Measurements from ENCODE around the gene TXLNG.

Gene TXLNG

GRCh38 chrX:16842684-16843083 is 56.4 kb downstream of the TXLNG start:
- no peak overlapping the region for H3K4ac ChIP-seq (ENCODE audit: low read depth in 1 of 2, low read length in 2 of 2)
- H2BK5ac ChIP-seq (ENCODE audit: low read depth, low read length, poor library complexity, severe bottlenecking): no peak overlapping the region
- H4K91ac ChIP-seq (ENCODE audit: low read length): no peak overlapping the region
- no peak overlapping the region for H2AK5ac ChIP-seq (ENCODE audit: low read length, severe bottlenecking)
- H3K18ac ChIP-seq (ENCODE audit: low read depth in 1 of 2, low read length in 2 of 2): no peak overlapping the region
- no peaks in the 10 kb centered on the region for H3K9me3 ChIP-seq (ENCODE audit: control insufficient read depth, low read length)
- peaks cover 9% of the 10 kb centered on the region for H3K4me1 ChIP-seq (ENCODE audit: control insufficient read depth, insufficient read depth, low read depth, low read length)
- H4K8ac ChIP-seq (ENCODE audit: low read length): no peak overlapping the region
- H3K27me3 ChIP-seq (ENCODE audit: control insufficient read depth in 1 of 2, insufficient read depth in 1 of 2, low read length in 2 of 2): no peaks in the 10 kb centered on the region
- no peak for DNase-seq
- no peak overlapping the region for H3K4me2 ChIP-seq (ENCODE audit: low read length, poor library complexity, severe bottlenecking)
- H3K79me1 ChIP-seq (replicated peaks; ENCODE audit: low read length, poor library complexity, severe bottlenecking): peaks cover 3% of the 10 kb centered on the region
- H3K36me3 ChIP-seq (ENCODE audit: control insufficient read depth in 1 of 2, insufficient read depth in 2 of 2, low read depth in 1 of 2, low read length in 2 of 2): peaks cover 5 to 90% of the 10 kb centered on the region in 2 experiments
- no peak overlapping the region for H2AFZ ChIP-seq (ENCODE audit: low read depth, low read length)
- no peak overlapping the region for H3K4me3 ChIP-seq (ENCODE audit: insufficient read depth in 1 of 2, low read depth in 1 of 2, low read length in 2 of 2)
- no peak overlapping the region for H3K14ac ChIP-seq (ENCODE audit: low read length in 2 of 2)
- H3K27ac ChIP-seq (ENCODE audit: low read length, poor library complexity, severe bottlenecking): no peak overlapping the region
- H2BK15ac ChIP-seq (ENCODE audit: low read depth, poor library complexity, severe bottlenecking): no peak overlapping the region
- H2BK12ac ChIP-seq (ENCODE audit: low read length in 2 of 2): no peak overlapping the region
- H2BK120ac ChIP-seq (ENCODE audit: low read depth, low read length): no peak overlapping the region
- no peak overlapping the region for H3K23ac ChIP-seq (ENCODE audit: low read length in 2 of 2)
- 100% methylated on average over 1 of the region's 3 CpGs for WGBS
- peak overlapping the region; percentile 37 for H3K9ac ChIP-seq (ENCODE audit: low read length)

GRCh38 chrX:16843208-16843909 is 57.1 kb downstream of the TXLNG start:
- no peak overlapping the region for H3K4ac ChIP-seq (ENCODE audit: low read depth in 1 of 2, low read length in 2 of 2)
- H3K18ac ChIP-seq (ENCODE audit: low read depth in 1 of 2, low read length in 2 of 2): no peak overlapping the region
- no peak overlapping the region for H2BK5ac ChIP-seq (ENCODE audit: low read depth, low read length, poor library complexity, severe bottlenecking)
- peaks cover 9% of the 10 kb centered on the region for H3K4me1 ChIP-seq (ENCODE audit: control insufficient read depth, insufficient read depth, low read depth, low read length)
- no peak overlapping the region for H2BK15ac ChIP-seq (ENCODE audit: low read depth, poor library complexity, severe bottlenecking)
- H2AFZ ChIP-seq (ENCODE audit: low read depth, low read length): no peak overlapping the region
- H3K9me3 ChIP-seq (ENCODE audit: control insufficient read depth, low read length): no peaks in the 10 kb centered on the region
- WGBS: 60% methylated on average over 1 of the region's 3 CpGs
- H3K79me1 ChIP-seq (replicated peaks; ENCODE audit: low read length, poor library complexity, severe bottlenecking): peaks cover 3% of the 10 kb centered on the region
- H4K91ac ChIP-seq (ENCODE audit: low read length): no peak overlapping the region
- H2BK12ac ChIP-seq (ENCODE audit: low read length in 2 of 2): no peak overlapping the region
- no peaks in the 10 kb centered on the region for H3K27me3 ChIP-seq (ENCODE audit: control insufficient read depth in 1 of 2, insufficient read depth in 1 of 2, low read length in 2 of 2)
- H3K4me3 ChIP-seq (ENCODE audit: insufficient read depth in 1 of 2, low read depth in 1 of 2, low read length in 2 of 2): no peak overlapping the region
- no peak overlapping the region for H3K23ac ChIP-seq (ENCODE audit: low read length in 2 of 2)
- no peak for DNase-seq
- no peak overlapping the region for H3K14ac ChIP-seq (ENCODE audit: low read length in 2 of 2)
- no peak overlapping the region for H4K8ac ChIP-seq (ENCODE audit: low read length)
- no peak overlapping the region for H3K27ac ChIP-seq (ENCODE audit: low read length, poor library complexity, severe bottlenecking)
- peak overlapping the region; percentile 37 for H3K9ac ChIP-seq (ENCODE audit: low read length)
- H2BK120ac ChIP-seq (ENCODE audit: low read depth, low read length): no peak overlapping the region
- no peak overlapping the region for H3K4me2 ChIP-seq (ENCODE audit: low read length, poor library complexity, severe bottlenecking)
- H3K36me3 ChIP-seq (ENCODE audit: control insufficient read depth in 1 of 2, insufficient read depth in 2 of 2, low read depth in 1 of 2, low read length in 2 of 2): peaks cover 5 to 90% of the 10 kb centered on the region in 2 experiments
- H2AK5ac ChIP-seq (ENCODE audit: low read length, severe bottlenecking): no peak overlapping the region

GRCh38 chrX:16845686-16846085 is 59.4 kb downstream of the TXLNG start:
- no peak overlapping the region for H2AK5ac ChIP-seq (ENCODE audit: low read length, severe bottlenecking)

DNA sequence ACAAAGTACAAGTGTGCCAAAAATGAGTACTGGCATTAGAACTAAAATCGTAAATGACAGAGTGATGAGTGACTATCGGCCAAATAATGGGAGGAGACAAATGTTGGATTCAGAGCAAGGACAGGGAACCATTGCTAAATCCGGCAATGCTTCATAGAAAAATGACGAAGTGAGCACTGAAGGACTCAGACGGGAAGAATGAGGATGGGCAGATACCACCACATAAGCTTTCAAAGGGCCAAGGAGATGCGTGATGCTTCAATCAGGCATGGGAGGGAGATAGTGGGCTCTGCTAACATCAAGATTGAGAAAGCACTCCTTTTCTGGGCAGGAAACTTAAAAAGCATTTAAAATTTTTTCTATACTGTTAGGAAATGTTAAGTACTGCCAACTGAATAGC is 62.3 kb downstream of the TXLNG start:
- no peak overlapping the region for H2AK5ac ChIP-seq (ENCODE audit: low read length, severe bottlenecking)
- no peak overlapping the region for H2BK15ac ChIP-seq (ENCODE audit: low read depth, poor library complexity, severe bottlenecking)
- 96% methylated on average over 5 of the region's 6 CpGs for WGBS
- peaks cover 3% of the 10 kb centered on the region for H3K79me1 ChIP-seq (replicated peaks; ENCODE audit: low read length, poor library complexity, severe bottlenecking)
- no peak overlapping the region for H3K9ac ChIP-seq (ENCODE audit: low read length)
- no peak overlapping the region for H2BK5ac ChIP-seq (ENCODE audit: low read depth, low read length, poor library complexity, severe bottlenecking)
- H3K4me1 ChIP-seq (ENCODE audit: control insufficient read depth, insufficient read depth, low read depth, low read length): no peaks in the 10 kb centered on the region
- H3K18ac ChIP-seq (ENCODE audit: low read depth in 1 of 2, low read length in 2 of 2): no peak overlapping the region
- no peak overlapping the region for H3K23ac ChIP-seq (ENCODE audit: low read length in 2 of 2)
- no peak overlapping the region for H2BK120ac ChIP-seq (ENCODE audit: low read depth, low read length)
- no peak overlapping the region for H2AFZ ChIP-seq (ENCODE audit: low read depth, low read length)
- H3K14ac ChIP-seq (ENCODE audit: low read length in 2 of 2): no peak overlapping the region
- no peak overlapping the region for H3K4ac ChIP-seq (ENCODE audit: low read depth in 1 of 2, low read length in 2 of 2)
- H4K91ac ChIP-seq (ENCODE audit: low read length): no peak overlapping the region
- no peak overlapping the region for H3K27ac ChIP-seq (ENCODE audit: low read length, poor library complexity, severe bottlenecking)
- no peak overlapping the region for H3K4me2 ChIP-seq (ENCODE audit: low read length, poor library complexity, severe bottlenecking)
- no peak for DNase-seq
- H3K36me3 ChIP-seq (ENCODE audit: control insufficient read depth in 1 of 2, insufficient read depth in 2 of 2, low read depth in 1 of 2, low read length in 2 of 2): peaks cover 8 to 75% of the 10 kb centered on the region in 2 experiments
- H3K4me3 ChIP-seq (ENCODE audit: insufficient read depth in 1 of 2, low read depth in 1 of 2, low read length in 2 of 2): no peak overlapping the region
- no peaks in the 10 kb centered on the region for H3K9me3 ChIP-seq (ENCODE audit: control insufficient read depth, low read length)
- no peaks in the 10 kb centered on the region for H3K27me3 ChIP-seq (ENCODE audit: control insufficient read depth in 1 of 2, insufficient read depth in 1 of 2, low read length in 2 of 2)
- H4K8ac ChIP-seq (ENCODE audit: low read length): no peak overlapping the region
- no peak overlapping the region for H2BK12ac ChIP-seq (ENCODE audit: low read length in 2 of 2)

More at GRCh38 chrX:16845686-16846085, 59.4 kb downstream of the TXLNG start:
- H2AFZ ChIP-seq (ENCODE audit: low read depth, low read length): no peak overlapping the region
- DNase-seq: no peak
- H3K36me3 ChIP-seq (ENCODE audit: control insufficient read depth in 1 of 2, insufficient read depth in 2 of 2, low read depth in 1 of 2, low read length in 2 of 2): peaks cover 6 to 81% of the 10 kb centered on the region in 2 experiments
- no peak overlapping the region for H3K4ac ChIP-seq (ENCODE audit: low read depth in 1 of 2, low read length in 2 of 2)
- H4K8ac ChIP-seq (ENCODE audit: low read length): no peak overlapping the region
- no peak overlapping the region for H2BK15ac ChIP-seq (ENCODE audit: low read depth, poor library complexity, severe bottlenecking)
- WGBS: no CpG with 5 or more reads among the region's 2 CpGs
- H3K27me3 ChIP-seq (ENCODE audit: control insufficient read depth in 1 of 2, insufficient read depth in 1 of 2, low read length in 2 of 2): no peaks in the 10 kb centered on the region
- no peaks in the 10 kb centered on the region for H3K9me3 ChIP-seq (ENCODE audit: control insufficient read depth, low read length)
- H4K91ac ChIP-seq (ENCODE audit: low read length): no peak overlapping the region
- H2BK12ac ChIP-seq (ENCODE audit: low read length in 2 of 2): no peak overlapping the region
- no peak overlapping the region for H2BK120ac ChIP-seq (ENCODE audit: low read depth, low read length)
- no peak overlapping the region for H3K14ac ChIP-seq (ENCODE audit: low read length in 2 of 2)
- H3K4me2 ChIP-seq (ENCODE audit: low read length, poor library complexity, severe bottlenecking): no peak overlapping the region
- H3K4me3 ChIP-seq (ENCODE audit: insufficient read depth in 1 of 2, low read depth in 1 of 2, low read length in 2 of 2): no peak overlapping the region
- peaks cover 3% of the 10 kb centered on the region for H3K79me1 ChIP-seq (replicated peaks; ENCODE audit: low read length, poor library complexity, severe bottlenecking)
- no peaks in the 10 kb centered on the region for H3K4me1 ChIP-seq (ENCODE audit: control insufficient read depth, insufficient read depth, low read depth, low read length)
- H3K27ac ChIP-seq (ENCODE audit: low read length, poor library complexity, severe bottlenecking): no peak overlapping the region
- H3K18ac ChIP-seq (ENCODE audit: low read depth in 1 of 2, low read length in 2 of 2): no peak overlapping the region
- H2BK5ac ChIP-seq (ENCODE audit: low read depth, low read length, poor library complexity, severe bottlenecking): no peak overlapping the region
- no peak overlapping the region for H3K9ac ChIP-seq (ENCODE audit: low read length)
- no peak overlapping the region for H3K23ac ChIP-seq (ENCODE audit: low read length in 2 of 2)

Measured in mesenchymal stem cell (in vitro differentiated cells and primary cell).